Omental fat pad (tissue), 4 donors: ENCODE measurements around the gene CFAP251. TPM values are rescaled to one million over a fixed set of nuclear protein-coding genes. Genes with fewer than 3 reads are reported as not detected.

Source experiments
- ATAC-seq: fragments of 150-250 bp; one replicate; pipeline ENCODE4 v1.9.1; 2016; ENCODE audit warnings: mild to moderate bottlenecking, moderate library complexity; ENCODE audit not compliant: low FRiP score
- DNase-seq: peaks from one replicate; pipeline ENCODE4 v3.0.0-alpha.2; 2019; ENCODE audit warnings: low spot score
- CTCF ChIP-seq, 3 donors: fragments of 450-650 bp; IDR thresholded peaks; one replicate each; pipeline ENCODE4 v1.5.1; 2016 to 2017; ENCODE audit warnings: antibody characterized with exemption in 3 of 3, mild to moderate bottlenecking in 3 of 3, moderate library complexity in 2 of 3
- total RNA-seq, 4 donors: library from RNA; depleted of rRNA; stranded (reverse); fragments of >200 nt; gene quantifications; one replicate each; pipeline ENCODE4 v1.1.0, GENCODE V29; 2016

CFAP251 gene
- total RNA-seq, 4 donors from 2014 or later = 4.6 to 15.3 (median 7.1) TPM

- no peak for TF ChIP-seq CTCF (IDR thresholded peaks at IDR 0.05)
- DNase-seq = no peak
- ATAC-seq = no peak
These were observed 48.6 kb downstream of the CFAP251 start for GRCh38 chr12:121966959-121967358.

GRCh38 chr12:121968876-121969275, 50.5 kb downstream of the CFAP251 start:
- DNase-seq = no peak
- no peak for ATAC-seq
- TF ChIP-seq CTCF (IDR thresholded peaks at IDR 0.05) = no peak

- no peak for TF ChIP-seq CTCF (IDR thresholded peaks at IDR 0.05)
- no peak for ATAC-seq
- no peak for DNase-seq
These were observed 51.3 kb downstream of the CFAP251 start for GRCh38 chr12:121969726-121970125.

- no peak for DNase-seq
- TF ChIP-seq CTCF (IDR thresholded peaks at IDR 0.05) = no peak
- no peak for ATAC-seq
These were observed 52.3 kb downstream of the CFAP251 start for GRCh38 chr12:121970581-121971300.

- DNase-seq (no peak), ATAC-seq (no peak)
- no peak for TF ChIP-seq CTCF (IDR thresholded peaks at IDR 0.05)
These were observed 55.9 kb downstream of the CFAP251 start for GRCh38 chr12:121974026-121974985.

GRCh38 chr12:121975021-121975420, 56.6 kb downstream of the CFAP251 start:
- TF ChIP-seq CTCF (IDR thresholded peaks at IDR 0.05) = no peak
- DNase-seq (no peak), ATAC-seq (no peak)
